NCI-H187 (cell line): Measurements from ENCODE around the gene SRSF6.
A peak's percentile ranks its signal among the peaks of the same experiment; 100 is the strongest.
"Not testable (repeated sequence)": the region's sequence is repeated elsewhere in the genome, so short reads cannot be mapped to it uniquely, and the experiment has no call there.

Source experiments
- DNase-seq, 2 experiments: peaks; one replicate each; lab custom pipeline; 2025; lab: John Stamatoyannopoulos, UW

Gene SRSF6

DNA sequence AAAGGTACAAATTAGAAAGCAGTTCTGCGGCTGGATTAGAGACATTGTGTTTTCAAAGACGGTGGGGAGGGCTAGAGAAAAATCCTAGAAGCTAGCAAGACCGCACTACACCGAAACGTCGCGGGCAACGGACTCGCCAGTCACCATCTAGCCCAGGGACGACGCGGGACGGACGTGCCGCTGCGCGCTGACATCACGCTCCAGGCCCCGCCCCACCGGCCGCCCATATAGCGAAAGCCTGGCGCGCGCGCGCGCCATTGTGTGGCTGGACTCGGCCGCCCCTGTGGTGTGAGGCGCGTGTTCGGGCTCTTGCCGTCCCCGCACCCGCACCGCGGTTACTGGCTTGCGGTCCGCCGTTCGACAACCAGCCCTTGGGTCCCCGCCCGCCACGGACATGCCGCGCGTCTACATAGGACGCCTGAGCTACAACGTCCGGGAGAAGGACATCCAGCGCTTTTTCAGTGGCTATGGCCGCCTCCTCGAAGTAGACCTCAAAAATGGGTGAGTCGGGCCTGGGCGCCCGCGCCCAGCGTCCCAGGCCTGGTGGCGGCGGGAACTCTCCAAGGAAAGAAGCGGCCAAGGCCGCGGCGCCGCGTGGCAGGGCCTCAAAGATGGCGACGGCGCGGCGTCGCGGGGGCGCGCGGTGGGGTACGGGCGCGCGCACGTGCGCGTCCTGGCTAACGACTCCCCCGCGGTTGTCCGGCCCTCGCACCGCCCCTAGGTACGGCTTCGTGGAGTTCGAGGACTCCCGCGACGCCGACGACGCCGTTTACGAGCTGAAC, at the start of gene SRSF6:
Gene SRSF6, plus strand, starts transcription at position 257 of the 782 bp plus-strand sequence. Its CDS starts 138 bp downstream, at position 395.
- DNase-seq, result peak; percentile 87 to 91

DNA sequence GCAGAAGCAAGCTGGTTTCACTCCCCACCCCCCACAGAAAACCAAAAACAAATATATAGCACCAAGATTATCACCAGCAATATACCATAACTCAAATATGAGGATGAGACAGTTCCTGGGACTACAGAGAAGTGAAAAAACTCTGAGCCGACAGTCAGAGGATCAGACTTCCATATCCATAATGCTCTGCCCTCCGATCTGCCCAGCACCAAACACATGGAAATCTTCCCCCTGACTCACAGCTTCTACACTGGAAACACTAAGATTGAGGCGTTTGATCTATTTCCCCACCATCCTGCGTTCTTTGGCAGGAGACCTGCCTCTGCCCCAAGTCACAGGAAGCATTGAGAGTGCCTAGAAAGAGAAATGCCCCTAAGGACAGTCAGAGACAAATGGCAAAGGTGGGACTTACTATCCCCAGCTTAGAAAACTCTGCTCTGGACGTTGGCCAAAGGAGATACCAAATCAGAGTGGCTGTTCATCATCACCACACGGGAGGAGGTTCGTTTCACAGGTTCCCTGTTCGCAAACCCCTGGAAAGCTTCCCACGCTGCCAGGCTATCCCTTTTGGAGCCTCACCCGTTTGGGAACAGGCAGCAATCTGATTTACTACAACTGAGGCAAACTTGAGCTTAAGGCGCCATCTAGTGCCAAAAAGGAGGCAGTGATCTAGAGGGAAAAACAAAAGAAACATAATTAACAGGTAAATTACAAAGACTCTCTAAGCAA, 48.7 kb upstream of the SRSF6 start:
- no peak for DNase-seq

DNA sequence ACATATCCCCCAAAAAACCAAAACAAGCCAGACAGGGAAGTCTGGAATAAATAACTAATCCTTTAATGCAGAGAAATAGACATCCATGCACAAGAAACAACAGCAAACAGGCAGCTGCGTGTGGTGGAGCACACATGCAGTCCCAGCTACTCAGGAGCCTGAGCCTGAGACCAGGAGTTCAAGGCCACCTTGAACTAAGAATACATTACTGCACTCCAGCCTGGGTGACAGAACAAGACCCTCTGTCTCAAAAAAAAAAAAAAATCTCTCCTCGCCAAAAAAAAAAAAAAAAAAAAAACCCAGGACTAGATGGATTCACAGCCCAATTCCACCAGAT, 48.2 kb upstream of the SRSF6 start:
- no peak for DNase-seq

DNA sequence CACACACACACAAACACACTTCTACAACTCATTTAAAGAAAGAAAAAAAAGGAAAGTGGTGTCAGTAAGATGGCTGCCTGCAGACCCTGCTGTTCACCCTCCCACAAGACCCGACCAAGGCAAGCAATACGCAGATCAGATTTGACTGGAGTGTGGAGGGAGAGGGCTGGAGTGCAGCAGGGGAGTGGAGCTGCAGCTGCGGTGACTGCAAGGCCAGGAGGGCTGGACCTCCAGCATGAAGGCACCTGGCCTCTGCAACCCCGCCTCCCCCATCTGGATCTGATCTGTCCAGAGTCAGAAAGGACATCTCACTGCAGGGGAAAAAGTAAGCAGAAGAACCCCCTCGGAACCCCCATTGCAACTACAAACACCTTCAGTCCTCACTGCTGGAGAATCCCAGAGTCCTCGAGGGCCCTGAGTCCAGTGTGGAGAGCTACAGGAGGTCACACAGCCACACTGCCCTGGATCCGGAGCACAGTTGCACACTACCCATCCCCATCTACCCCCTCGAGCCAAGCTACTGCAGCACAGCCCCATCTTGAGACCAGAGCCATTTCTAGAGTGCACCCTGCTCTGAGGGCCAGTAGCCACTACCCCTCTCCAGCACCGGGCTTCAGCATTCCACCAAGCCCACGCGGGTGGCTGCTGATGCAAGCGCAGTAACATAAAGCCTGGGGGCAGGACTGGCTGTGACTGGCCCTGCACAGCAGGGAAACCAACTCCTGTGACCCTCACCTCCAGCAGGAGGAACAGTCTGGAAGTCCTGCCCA, 41.9 kb upstream of the SRSF6 start:
- DNase-seq, result no peak

DNA sequence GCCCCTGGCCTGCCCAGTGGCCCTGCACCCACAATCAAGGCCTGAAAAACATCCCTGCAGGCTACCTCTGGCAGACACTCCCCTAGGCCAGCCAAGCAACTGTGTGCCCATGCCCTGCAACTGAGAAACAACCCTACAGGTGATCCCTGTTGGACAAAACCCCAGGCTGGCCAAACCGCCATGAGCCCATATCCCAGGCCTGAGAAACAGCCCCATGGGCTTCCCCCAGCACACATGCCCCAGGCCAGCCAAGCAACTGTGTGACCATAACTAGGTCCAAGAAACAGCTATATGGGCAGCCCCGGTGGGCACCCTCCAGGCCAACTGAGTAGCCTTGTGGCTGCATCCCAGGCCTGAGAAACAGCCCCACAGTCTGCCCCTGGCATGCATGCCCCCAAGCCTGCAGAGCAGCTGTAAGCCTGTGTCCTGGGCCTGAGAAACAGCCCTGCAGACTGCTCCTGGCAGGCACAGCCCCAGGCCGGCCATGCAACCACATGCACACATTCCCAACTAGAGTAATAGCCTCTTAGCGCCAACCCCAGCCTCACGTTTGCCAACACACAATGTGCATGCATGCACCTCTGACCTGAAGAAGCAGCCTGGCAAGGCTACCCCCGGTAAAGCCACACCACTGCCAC, 41.0 kb upstream of the SRSF6 start:
- DNase-seq, result no peak

DNA sequence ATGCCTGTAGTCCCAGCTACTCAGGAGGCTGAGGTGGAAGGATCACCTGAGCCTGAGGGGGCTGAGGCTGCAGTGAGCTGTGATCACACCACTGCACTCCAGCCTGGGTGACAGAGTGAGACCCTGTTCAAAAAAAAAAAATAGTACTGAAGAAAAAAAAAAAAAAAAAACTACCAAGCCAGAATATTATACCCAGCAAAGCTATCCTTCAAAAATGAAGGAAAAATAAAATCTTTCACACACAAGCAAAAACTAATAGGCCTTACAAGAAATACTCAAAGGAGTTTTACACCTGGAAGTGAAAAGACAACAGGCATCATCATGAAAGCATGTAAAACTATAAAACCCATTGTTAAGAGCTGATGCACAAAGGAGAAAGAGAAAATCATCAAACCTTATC, 37.5 kb upstream of the SRSF6 start:
- DNase-seq, result no peak

DNA sequence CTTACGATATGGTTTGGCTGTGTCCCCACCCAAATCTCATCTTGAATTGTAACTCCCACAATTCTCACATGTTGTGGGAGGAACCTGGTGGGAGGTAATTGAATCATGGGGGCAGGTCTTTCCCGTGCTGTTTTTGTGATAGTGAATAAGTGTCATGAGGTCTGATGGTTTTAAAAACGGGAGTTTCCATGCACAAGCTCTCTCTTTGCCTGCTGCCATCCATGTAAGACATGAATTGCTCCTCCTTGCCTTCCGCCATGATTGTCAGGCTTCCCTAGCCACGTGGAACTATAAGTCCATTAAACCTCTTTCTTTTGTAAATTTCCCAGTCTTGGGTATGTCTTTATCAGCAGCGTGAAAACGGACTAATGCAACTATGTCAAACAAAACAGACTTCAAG, 36.8 kb upstream of the SRSF6 start:
- DNase-seq, result not testable (repeated sequence)

DNA sequence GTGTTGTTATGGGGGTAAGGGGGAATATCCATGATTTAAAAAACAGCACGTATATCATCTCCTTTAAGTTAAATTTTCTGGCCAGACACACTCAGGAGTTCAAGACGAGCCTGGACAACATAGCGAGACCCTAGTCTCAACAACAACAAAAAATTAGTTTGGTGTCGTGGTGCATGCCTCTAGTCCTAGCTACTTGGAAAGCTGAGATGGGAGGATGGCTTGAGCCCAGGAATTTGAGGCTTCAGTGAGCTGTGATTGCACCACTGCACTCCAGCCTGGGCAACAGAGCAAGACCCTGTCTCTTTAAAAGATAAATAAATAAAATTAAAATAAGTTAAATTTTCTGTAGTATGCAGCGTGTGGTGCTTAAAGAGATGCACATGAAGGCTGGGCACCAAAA, 31.5 kb upstream of the SRSF6 start:
- DNase-seq, result no peak

DNA sequence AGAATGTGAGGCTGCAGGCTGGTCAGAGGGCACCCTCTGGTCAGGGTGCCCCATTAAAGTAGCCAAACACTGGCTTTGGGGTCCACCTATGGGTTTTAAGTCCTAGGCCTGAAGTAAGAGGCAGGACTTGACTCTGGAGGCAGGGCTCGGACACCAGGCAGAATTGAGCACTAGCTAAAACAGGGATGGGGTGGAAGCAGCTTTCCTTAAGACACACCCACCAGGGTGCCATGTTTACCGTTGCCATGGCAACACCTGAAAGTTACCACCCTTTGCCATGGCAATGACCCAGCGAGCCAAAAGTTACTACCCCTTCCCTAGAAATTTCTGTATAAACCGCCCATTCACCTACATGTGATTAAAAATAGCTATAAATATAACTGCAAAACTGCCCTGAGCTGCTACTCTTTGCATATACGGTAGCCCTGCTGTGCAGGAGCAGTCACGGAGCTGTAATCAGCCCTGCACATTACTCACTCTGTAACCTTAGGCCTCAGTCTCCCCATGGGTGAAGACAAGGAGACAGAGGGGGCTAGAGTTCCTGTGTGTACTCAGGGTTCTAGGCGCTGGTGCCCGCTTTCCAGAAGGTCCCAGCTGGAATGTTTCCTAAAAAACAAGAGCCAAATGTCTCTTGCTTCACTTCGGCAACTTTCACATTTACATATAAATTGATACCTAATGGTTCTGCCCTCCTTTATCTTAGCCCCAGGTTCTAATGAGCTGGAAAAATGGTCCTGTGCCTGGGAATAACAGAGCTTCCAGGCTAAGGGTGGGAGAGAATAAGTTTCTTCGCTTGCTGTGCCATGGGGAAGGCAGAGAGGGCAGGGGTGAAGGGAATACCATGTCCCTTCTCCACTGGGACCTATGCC, 27.2 kb upstream of the SRSF6 start:
- DNase-seq, result no peak

DNA sequence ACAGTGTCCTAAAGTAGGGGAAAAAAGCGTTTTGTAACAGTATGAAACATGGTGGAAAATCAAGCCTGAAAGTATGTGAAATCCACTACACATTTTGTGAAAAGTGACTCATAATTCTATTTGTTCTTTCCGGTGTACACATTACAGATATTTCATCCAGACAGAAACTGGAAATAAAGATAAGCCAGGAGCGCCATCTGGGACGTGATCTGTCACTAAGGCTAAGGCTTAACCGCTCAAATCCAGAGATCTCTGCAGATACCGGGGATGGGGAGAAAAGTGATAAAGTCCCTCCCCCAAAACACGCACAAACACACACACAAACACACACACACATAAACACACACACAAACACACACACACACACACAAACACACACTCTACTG, 26.6 kb upstream of the SRSF6 start:
- no peak for DNase-seq

DNA sequence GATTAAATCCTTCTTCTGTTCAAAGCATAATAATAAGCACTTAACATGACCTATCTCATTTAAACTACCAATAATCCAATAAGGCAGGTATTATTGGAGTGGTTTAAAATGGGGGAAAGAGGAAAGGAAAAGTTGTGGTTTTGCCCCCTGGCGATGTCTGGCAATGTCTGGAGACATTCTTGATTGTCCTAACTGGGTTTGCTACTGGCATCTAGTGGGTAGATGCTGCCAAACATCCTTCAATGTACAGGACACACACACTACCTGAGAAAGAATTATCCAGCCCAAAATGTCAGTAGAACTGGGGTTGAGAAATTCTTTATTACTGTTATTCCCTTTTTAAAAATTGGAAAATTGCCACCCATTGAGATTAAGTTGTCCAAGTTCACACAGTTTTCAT, 25.2 kb upstream of the SRSF6 start:
- DNase-seq, result no peak

DNA sequence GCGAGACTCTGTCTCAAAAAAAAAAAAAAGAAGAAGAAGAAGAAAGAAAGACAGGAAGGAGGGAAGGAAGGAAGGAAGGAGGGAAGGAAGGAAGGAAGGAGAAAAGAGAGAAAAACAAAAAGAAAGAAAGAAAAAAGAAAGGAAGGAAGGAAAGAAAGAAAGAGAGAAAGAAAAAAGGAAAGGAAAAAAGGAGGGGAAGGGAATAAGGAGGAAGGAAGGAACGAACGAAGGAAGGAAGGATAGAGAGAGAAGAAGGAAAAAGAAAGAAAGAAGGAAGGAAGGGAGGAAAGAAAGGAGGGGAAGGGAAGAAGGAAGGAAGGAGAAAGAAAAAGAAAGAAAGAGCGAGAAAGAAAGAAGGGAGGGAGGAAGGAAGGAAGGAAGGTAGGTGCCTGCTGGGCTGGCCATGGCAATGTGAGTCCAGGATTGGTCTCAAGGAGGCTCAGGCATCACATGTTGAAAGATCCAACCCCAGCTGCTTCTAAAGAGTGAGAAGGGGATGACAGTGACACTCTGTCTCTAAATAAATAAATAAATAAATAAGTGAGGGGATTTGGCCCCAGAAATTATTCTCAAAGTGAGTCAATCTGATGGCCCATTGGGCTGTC, 24.3 kb upstream of the SRSF6 start:
- DNase-seq, result no peak

DNA sequence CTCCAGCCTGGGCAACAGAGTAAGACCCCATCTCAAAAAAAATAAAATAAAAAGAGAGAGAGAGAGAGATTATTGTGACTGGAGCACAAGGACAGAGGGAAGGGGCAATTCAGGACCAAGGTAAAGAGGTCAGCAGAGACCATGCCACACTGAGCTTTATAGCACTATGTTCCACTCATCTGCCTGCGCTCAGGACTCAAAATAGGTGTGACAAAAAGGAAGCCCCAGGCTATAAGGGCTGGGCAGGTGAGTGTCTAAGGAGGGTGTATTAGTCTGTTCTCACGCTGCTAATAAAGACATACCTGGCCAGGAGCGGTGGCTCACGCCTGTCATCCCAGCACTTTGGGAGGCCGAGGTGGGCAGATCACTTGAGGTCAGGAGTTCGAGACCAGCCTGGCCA, 23.1 kb upstream of the SRSF6 start:
- no peak for DNase-seq

DNA sequence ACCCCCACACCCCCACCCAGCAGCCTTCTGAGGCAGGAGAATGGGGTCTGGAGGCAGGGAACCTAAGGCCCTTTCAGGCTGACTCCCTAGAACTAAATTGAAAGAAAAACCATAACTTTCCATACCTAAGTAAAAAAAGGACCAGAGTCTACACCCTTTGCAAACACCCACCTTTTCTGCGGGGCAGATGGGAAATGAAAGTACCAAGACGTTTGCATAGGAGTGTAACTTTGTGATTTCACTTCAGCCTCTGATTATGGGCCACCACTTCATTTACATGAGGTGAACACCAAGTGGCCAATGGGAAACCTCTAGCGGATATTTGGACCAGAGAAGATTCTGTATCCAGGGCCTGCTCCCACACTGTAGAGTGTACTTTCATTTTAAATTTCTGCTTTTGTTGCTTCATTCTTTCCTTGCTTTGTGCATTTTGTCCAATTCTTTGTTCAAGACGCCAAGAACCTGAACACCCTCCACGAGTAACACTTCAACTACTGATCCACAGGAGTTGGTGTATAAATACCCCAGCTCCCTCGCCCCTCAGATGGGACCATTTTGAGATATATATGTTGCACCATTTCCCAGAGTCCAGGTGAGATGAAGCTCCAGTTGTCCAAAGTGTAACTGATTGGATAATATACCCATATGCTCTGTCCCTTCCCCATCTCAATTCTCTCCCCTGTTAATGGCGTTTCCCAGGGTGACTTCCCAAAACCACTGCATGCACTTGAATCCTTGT, 18.9 kb upstream of the SRSF6 start:
- DNase-seq, result no peak

DNA sequence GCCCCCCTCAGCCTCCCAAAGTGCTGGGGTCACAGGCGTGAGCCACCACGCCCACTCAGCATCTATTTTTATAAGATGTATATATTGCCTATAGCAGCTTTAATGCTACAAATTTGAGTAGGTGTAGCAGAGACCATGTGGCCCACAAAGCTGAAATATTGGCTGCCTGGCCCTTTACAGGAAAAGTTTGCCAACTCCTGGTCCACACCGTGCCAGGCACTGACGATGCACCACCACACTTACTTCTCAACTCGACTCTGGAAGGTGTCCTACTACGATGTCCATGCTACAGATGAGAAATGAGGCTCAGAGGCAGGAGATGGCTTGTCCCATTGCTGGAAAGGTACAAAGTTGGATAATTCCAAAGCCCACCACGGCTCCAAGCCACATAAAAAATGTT, 17.2 kb upstream of the SRSF6 start:
- no peak for DNase-seq

DNA sequence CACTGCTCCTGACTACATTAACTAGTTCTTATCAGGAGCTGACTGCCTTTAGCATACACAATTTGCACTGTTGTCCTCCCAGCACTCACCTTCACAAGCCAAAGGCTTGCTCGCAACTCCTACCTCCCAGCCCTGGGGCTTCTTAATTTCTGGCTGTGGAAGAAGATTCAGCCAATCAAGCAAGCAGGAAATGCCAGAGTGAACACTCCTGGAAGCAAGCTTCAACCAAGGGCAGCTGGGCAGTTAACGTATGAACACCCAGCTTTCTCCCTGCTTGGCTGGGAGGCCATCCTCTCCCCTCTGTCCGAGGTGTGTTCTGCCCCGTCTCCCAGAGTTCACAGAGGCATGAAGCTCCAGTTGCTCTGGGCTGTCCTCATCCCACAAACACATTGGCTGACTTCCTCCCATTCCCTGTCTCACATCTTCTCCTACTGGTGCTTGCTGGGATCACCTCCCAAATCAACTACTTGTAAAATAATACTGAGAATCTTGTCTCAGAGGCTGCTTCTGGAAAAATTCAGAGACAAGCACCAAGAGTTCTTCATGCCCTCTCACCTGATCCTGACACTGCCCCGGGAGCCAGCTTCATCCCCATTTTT, 15.3 kb upstream of the SRSF6 start:
- DNase-seq, result no peak

DNA sequence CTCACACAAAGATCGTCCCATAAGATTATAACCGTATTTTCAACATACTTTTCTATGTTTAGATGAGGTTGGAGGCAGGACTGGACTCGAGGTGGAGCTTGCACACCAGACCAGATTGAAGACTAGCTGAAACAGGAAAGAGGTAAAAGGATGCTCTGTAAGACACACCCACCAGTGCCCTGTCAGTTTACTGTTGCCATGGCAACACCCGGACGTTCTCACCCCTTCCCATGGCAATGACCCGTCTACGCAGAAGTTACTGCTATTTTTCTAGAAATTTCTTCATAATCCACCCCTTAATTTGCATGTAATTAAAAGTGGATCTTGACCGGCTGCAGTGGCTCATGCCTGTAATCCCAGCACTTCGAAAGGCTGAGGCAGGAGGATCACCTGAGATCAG, 13.6 kb upstream of the SRSF6 start:
- DNase-seq, result no peak

DNA sequence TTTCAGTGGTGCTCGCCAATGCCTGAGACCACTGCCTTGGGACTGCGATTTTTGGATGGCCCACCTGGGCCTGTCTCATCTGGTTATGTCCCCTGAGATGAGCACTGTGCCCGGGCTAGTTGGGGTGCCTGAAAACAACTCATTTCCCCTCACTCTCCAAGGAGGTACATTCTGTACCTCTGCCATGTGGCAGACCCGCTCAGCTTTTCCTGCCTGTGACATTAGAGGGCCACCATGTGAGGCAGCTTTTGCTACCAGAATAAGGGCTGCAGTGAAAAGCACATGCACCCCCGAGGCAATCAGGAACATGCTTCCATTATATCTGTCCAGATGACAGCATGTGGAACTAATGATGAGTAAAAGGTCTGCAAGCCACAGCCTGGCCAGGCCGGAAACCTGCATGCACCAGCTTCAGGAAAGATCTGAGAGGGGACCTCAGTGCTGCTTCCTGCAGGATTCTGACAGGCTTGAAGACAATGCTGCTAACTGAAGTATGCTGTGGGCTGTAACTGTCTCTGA, 11.3 kb upstream of the SRSF6 start:
- DNase-seq, result no peak

DNA sequence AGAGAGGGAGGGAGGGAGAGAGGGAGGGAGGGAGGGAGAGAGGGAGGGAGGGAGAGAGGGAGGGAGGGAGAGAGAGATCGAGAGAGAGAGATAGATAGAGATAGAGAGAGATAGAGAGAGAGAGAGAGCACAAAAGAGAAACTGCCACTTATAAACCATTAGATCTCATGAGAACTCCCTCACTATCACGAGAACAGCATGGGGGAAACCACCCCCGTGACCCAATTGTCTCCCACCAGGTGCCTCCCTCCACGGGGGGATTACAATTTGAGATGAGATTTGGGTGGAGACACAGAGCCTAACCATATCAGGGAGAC, 9.3 kb upstream of the SRSF6 start:
- not testable (repeated sequence) for DNase-seq
